DND-41 (cell line): ENCODE results near the gene SLC35F3.

Source experiments
- EZH2 ChIP-seq: IDR thresholded peaks from 3 replicates; pipeline ENCODE4 v1.6.1; 2012; ENCODE audit warnings: borderline replicate concordance, low read depth, mild to moderate bottlenecking, moderate library complexity, low read length, inconsistent platforms; ENCODE audit not compliant: severe bottlenecking
- TF ChIP-seq, protein P1 (sequence below): IDR thresholded peaks from 2 replicates; pipeline ENCODE4 v1.5.1; 2012; ENCODE audit warnings: borderline replicate concordance, low read length, moderate library complexity, mild to moderate bottlenecking; ENCODE audit not compliant: poor library complexity, severe bottlenecking; ENCODE audit errors: extremely low read depth

DNA sequence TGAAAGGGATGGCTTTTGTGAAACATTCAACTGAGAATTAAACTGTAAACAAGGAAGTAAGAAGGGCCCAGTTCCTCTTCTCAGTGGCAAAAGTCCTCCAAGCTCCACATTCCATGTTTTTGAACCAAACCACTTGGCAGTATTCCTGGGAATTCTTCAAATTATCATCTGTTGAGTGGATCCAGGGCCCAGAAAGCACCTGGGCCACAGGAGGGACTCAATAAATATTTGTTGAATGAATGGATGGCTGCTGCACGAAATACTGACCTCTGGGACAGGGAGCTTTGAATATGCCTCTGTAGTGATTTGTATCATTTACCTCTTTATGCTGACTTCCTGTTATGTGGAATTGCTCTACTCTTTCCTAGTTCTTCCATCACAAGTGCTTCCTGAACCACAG, 4.7 kb downstream of the SLC35F3 start:
- TF ChIP-seq, protein P1, sequence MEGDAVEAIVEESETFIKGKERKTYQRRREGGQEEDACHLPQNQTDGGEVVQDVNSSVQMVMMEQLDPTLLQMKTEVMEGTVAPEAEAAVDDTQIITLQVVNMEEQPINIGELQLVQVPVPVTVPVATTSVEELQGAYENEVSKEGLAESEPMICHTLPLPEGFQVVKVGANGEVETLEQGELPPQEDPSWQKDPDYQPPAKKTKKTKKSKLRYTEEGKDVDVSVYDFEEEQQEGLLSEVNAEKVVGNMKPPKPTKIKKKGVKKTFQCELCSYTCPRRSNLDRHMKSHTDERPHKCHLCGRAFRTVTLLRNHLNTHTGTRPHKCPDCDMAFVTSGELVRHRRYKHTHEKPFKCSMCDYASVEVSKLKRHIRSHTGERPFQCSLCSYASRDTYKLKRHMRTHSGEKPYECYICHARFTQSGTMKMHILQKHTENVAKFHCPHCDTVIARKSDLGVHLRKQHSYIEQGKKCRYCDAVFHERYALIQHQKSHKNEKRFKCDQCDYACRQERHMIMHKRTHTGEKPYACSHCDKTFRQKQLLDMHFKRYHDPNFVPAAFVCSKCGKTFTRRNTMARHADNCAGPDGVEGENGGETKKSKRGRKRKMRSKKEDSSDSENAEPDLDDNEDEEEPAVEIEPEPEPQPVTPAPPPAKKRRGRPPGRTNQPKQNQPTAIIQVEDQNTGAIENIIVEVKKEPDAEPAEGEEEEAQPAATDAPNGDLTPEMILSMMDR, result no peak
- no peak for TF ChIP-seq EZH2
